ENCODE results near the gene CAPZA1. TPM values are rescaled to one million over a fixed set of nuclear protein-coding genes. Genes with fewer than 3 reads are reported as not detected.

The CAPZA1 gene
- total RNA-seq, 2 experiments from 2014 or later = 234 TPM

- no peak overlapping the region for H2AFZ ChIP-seq (ENCODE audit: low read length)
- DNase-seq (ENCODE audit: low spot score) = peak; percentile 65
- H3K79me2 ChIP-seq (ENCODE audit: insufficient read depth, low read depth, low read length) = no peaks in the 10 kb centered on the region
- ChIA-PET CTCF (ENCODE audit: unreplicated experiment) (interaction anchor here (0.5 kb wide), 1 partner anchor 75 kb away, joined by 3 read pairs; no protein-coding TSS in a partner anchor), POLR2A (no interaction called here)
- no peak overlapping the region for H3K27ac ChIP-seq (ENCODE audit: low read depth, low read length, poor library complexity, severe bottlenecking)
- H3K4me1 ChIP-seq (ENCODE audit: insufficient read depth, low read length, poor library complexity, severe bottlenecking) = peaks cover 32% of the 10 kb centered on the region
- no peaks in the 10 kb centered on the region for H3K9me2 ChIP-seq (ENCODE audit: insufficient read depth, low read length)
- no peak overlapping the region for H3K4me3 ChIP-seq (ENCODE audit: low read depth, low read length, poor library complexity, severe bottlenecking)
- H3K4me2 ChIP-seq (ENCODE audit: low read length) = peak overlapping the region; percentile 98; the same call in 1 of the 2 replicates
- H3K36me3 ChIP-seq (ENCODE audit: insufficient read depth, low read length) = peaks cover 9% of the 10 kb centered on the region
- intact Hi-C loops (cut with micrococcal nuclease; ENCODE audit: unreplicated experiment) = loop anchor here (10.0 kb wide), 1 partner anchor 282 kb away; the partner anchor contains the start of gene CTTNBP2NL
- no peaks in the 10 kb centered on the region for H4K20me1 ChIP-seq (ENCODE audit: insufficient read depth, low read length)
- BruUV-seq (replicated peaks) = no TSS peak
- no peaks in the 10 kb centered on the region for H3K9me3 ChIP-seq (ENCODE audit: low read length)
- no peak for TF ChIP-seq EZH2phosphoT487 (IDR thresholded peaks at IDR 0.05; ENCODE audit: borderline replicate concordance, low read depth, low read length)
- TF ChIP-seq CTCF (conservative IDR thresholded peaks at IDR 0.05; ENCODE audit: low read length) = no peak
These were observed 56.9 kb downstream of the CAPZA1 start for GRCh38 chr1:112676543-112676942.

DNA sequence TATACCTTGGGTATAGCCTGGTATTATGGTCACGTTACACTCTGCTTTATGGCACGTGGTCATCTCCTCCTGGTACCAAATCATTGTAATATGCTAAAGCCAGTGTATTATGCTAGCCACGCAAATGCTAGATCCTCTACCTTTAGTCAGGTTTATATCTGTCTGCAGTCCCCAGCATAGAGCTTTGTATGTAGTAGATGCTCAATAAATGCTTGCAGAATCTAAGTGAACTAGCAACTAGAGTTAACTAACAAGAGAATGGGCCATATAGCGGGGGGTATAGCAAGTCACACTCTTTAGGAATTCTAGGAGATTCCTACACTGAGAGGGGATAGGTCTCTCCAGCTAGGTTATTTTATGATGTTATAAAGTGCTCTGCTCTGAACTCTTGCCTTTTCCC is 57.9 kb downstream of the CAPZA1 start:
- H3K79me2 ChIP-seq (ENCODE audit: insufficient read depth, low read depth, low read length) = no peaks in the 10 kb centered on the region
- no peak overlapping the region for H3K27ac ChIP-seq (ENCODE audit: low read depth, low read length, poor library complexity, severe bottlenecking)
- H2AFZ ChIP-seq (ENCODE audit: low read length) = no peak overlapping the region
- H4K20me1 ChIP-seq (ENCODE audit: insufficient read depth, low read length) = no peaks in the 10 kb centered on the region
- H3K9me3 ChIP-seq (ENCODE audit: low read length) = no peaks in the 10 kb centered on the region
- H3K36me3 ChIP-seq (ENCODE audit: insufficient read depth, low read length) = no peaks in the 10 kb centered on the region
- no peaks in the 10 kb centered on the region for H3K9me2 ChIP-seq (ENCODE audit: insufficient read depth, low read length)
- DNase-seq (ENCODE audit: low spot score) = no peak
- intact Hi-C loops (cut with micrococcal nuclease; ENCODE audit: unreplicated experiment) = loop anchor here (10.0 kb wide), 1 partner anchor 283 kb away; the partner anchor contains the start of gene CTTNBP2NL
- no peak overlapping the region for H3K4me3 ChIP-seq (ENCODE audit: low read depth, low read length, poor library complexity, severe bottlenecking)
- no peak for TF ChIP-seq CTCF (conservative IDR thresholded peaks at IDR 0.05; ENCODE audit: low read length)
- TF ChIP-seq EZH2phosphoT487 (IDR thresholded peaks at IDR 0.05; ENCODE audit: borderline replicate concordance, low read depth, low read length) = no peak
- H3K4me1 ChIP-seq (ENCODE audit: insufficient read depth, low read length, poor library complexity, severe bottlenecking) = peaks cover 32% of the 10 kb centered on the region
- ChIA-PET CTCF (ENCODE audit: unreplicated experiment) (no interaction called here), POLR2A (no interaction called here)
- no TSS peak for BruUV-seq (replicated peaks)
- no peak overlapping the region for H3K4me2 ChIP-seq (ENCODE audit: low read length)

GRCh38 chr1:112678605-112679004 is 59.0 kb downstream of the CAPZA1 start:
- Histone ChIP-seq H3K27ac (ENCODE audit: low read depth, low read length, poor library complexity, severe bottlenecking) (no peak overlapping the region), H3K79me2 (ENCODE audit: insufficient read depth, low read depth, low read length) (no peaks in the 10 kb centered on the region), H3K9me2 (ENCODE audit: insufficient read depth, low read length) (no peaks in the 10 kb centered on the region), H2AFZ (ENCODE audit: low read length) (no peak overlapping the region), H3K4me3 (ENCODE audit: low read depth, low read length, poor library complexity, severe bottlenecking) (no peak overlapping the region), H3K36me3 (ENCODE audit: insufficient read depth, low read length) (no peaks in the 10 kb centered on the region), H4K20me1 (ENCODE audit: insufficient read depth, low read length) (no peaks in the 10 kb centered on the region), H3K4me2 (ENCODE audit: low read length) (no peak overlapping the region), H3K4me1 (ENCODE audit: insufficient read depth, low read length, poor library complexity, severe bottlenecking) (peaks cover 26% of the 10 kb centered on the region), H3K9me3 (ENCODE audit: low read length) (no peaks in the 10 kb centered on the region)
- TF ChIP-seq EZH2phosphoT487 (IDR thresholded peaks at IDR 0.05; ENCODE audit: borderline replicate concordance, low read depth, low read length) (no peak), CTCF (conservative IDR thresholded peaks at IDR 0.05; ENCODE audit: low read length) (no peak)
- ChIA-PET POLR2A (no interaction called here), CTCF (ENCODE audit: unreplicated experiment) (no interaction called here)
- intact Hi-C loops (cut with micrococcal nuclease; ENCODE audit: unreplicated experiment) = loop anchor here (10.0 kb wide), 1 partner anchor 284 kb away; the partner anchor contains the start of gene CTTNBP2NL
- BruUV-seq (replicated peaks) = no TSS peak
- DNase-seq (ENCODE audit: low spot score) = no peak

All from OCI-LY7 (cell line).